Left forelimb (tissue), 1 donor: ENCODE data around the gene FAM222B.
A peak's percentile ranks its signal among the peaks of the same experiment; 100 is the strongest.
"Not testable (repeated sequence)": the region's sequence is repeated elsewhere in the genome, so short reads cannot be mapped to it uniquely, and the experiment has no call there.

Experiments
- DNase-seq: peaks from one replicate; pipeline ENCODE4 v3.0.0-alpha.2; 2018; ENCODE audit warnings: low spot score

The FAM222B gene

GRCh38 chr17:28726627-28727491 lies 115.7 kb downstream of the FAM222B start:
- DNase-seq: peak; percentile 98

- no peak for DNase-seq
These were observed 116.4 kb downstream of the FAM222B start, which contains the start of gene TLCD1 for GRCh38 chr17:28726226-28726626. Gene TLCD1 (minus strand): TSS chr17:28726233. CDS start chr17:28726097, 136 bp downstream.

- DNase-seq: peak; percentile 84
These were observed 116.8 kb downstream of the FAM222B start for GRCh38 chr17:28725660-28726225.

GRCh38 chr17:28725166-28725659 lies 117.4 kb downstream of the FAM222B start:
- DNase-seq: no peak

- DNase-seq: no peak
These were observed 118.0 kb downstream of the FAM222B start for GRCh38 chr17:28724500-28725165.

- not testable (repeated sequence) for DNase-seq
These were observed 118.6 kb downstream of the FAM222B start for GRCh38 chr17:28723836-28724499.

- DNase-seq: no peak
These were observed 119.3 kb downstream of the FAM222B start for GRCh38 chr17:28723159-28723835.

GRCh38 chr17:28722417-28723158 lies 120.0 kb downstream of the FAM222B start:
- DNase-seq: no peak

GRCh38 chr17:28720997-28721329 lies 121.6 kb downstream of the FAM222B start:
- not testable (repeated sequence) for DNase-seq

GRCh38 chr17:28720247-28720996 lies 122.2 kb downstream of the FAM222B start:
- DNase-seq: no peak

- DNase-seq: no peak
These were observed 123.6 kb downstream of the FAM222B start for GRCh38 chr17:28719021-28719433.

GRCh38 chr17:28718333-28719020 lies 124.1 kb downstream of the FAM222B start:
- no peak for DNase-seq

- peak; percentile 94 for DNase-seq
These were observed 124.8 kb downstream of the FAM222B start, which contains the start of gene RAB34 for GRCh38 chr17:28717578-28718332. Gene RAB34 (minus strand): TSS chr17:28717868. CDS start chr17:28717266, 602 bp downstream.

- no peak for DNase-seq
These were observed 125.6 kb downstream of the FAM222B start for GRCh38 chr17:28716740-28717577.

GRCh38 chr17:28715217-28715616 lies 127.4 kb downstream of the FAM222B start:
- DNase-seq: no peak

- no peak for DNase-seq
These were observed 128.3 kb downstream of the FAM222B start for GRCh38 chr17:28714281-28714680.

GRCh38 chr17:28712705-28713415 lies 129.7 kb downstream of the FAM222B start:
- DNase-seq: no peak
